ENCODE results near the gene FARP1. TPM values are rescaled to one million over a fixed set of nuclear protein-coding genes. Genes with fewer than 3 reads are reported as not detected.

Gene FARP1
- total and polyA plus RNA-seq, 10 of the 15 experiments (the other 5 are each of a cell fraction or from before 2014, with no cell fraction given) = 0.17 to 6.9 (median 0.68) TPM

DNA sequence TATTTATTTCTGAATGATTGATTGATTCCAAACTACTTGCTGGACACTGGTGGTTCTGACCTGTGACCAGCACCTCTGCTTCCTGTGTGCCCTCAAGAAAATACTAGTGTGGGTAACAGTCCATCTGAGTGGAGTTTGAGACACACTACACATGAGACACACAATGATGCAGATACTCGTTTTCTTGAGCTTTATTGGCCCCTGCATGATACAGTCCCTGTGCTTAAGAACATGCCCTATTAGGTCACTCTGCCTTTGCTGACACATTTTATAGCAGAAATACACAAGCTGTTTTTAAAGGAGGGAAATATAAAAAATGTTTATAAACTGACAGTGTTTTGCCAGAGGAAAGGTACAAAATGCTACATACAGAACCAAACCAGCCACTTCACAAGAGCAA lies 307.1 kb downstream of the FARP1 start:
- Histone ChIP-seq H3K27me3 (replicated peaks in 1 of 2; ENCODE audit: control insufficient read depth in 2 of 2, insufficient read depth in 2 of 2, low read length in 1 of 2) (no peaks in the 10 kb centered on the region), H3K4me1 (ENCODE audit: control insufficient read depth, insufficient read depth, low read length) (peaks cover 6% of the 10 kb centered on the region), H3K4me2 (ENCODE audit: control insufficient read depth, insufficient read depth) (no peak overlapping the region), H3K36me3 (ENCODE audit: control insufficient read depth in 2 of 2, insufficient read depth in 2 of 2, low read length in 1 of 2) (peaks cover 8 to 25% of the 10 kb centered on the region in 2 experiments), H3K9me3 (replicated peaks; ENCODE audit: control insufficient read depth, insufficient read depth, low read length) (no peaks in the 10 kb centered on the region), H3K79me2 (ENCODE audit: control insufficient read depth, insufficient read depth, low read length) (no peaks in the 10 kb centered on the region), H3K27ac (ENCODE audit: control insufficient read depth, insufficient read depth) (no peak overlapping the region), H3K4me3 (no peak overlapping the region), H2AFZ (ENCODE audit: control insufficient read depth, low read depth, low read length) (no peak overlapping the region), H3K9ac (ENCODE audit: control insufficient read depth, insufficient read depth, low read length) (no peak overlapping the region), H4K20me1 (ENCODE audit: control insufficient read depth, insufficient read depth) (no peaks in the 10 kb centered on the region)
- WGBS (ENCODE audit: insufficient coverage, insufficient replicate concordance, low lambda C conversion rate, missing lambda C conversion rate) = 57% methylated on average over 1 of the region's 1 CpG
- intact Hi-C loops (cut with micrococcal nuclease; ENCODE audit: unreplicated experiment) = no loop called here
- ChIA-PET RAD21 (ENCODE audit: unreplicated experiment) (interaction anchor here (0.6 to 1.9 kb wide), 3 partner anchors 11 to 204 kb away, joined by 3 to 8 read pairs (median 3); no protein-coding TSS in a partner anchor), SMC1A (ENCODE audit: uncharacterized antibody, unreplicated experiment) (interaction anchor here (1.1 to 1.7 kb wide), 4 partner anchors 17 to 221 kb away, joined by 3 to 6 read pairs (median 4); no protein-coding TSS in a partner anchor), CTCF (interaction anchor here (0.6 to 2.7 kb wide), 5 partner anchors 203 to 594 kb away, joined by 3 to 14 read pairs (median 3); no protein-coding TSS in a partner anchor), POLR2A (interaction anchor here (0.6 kb wide), 1 partner anchor 65 kb away, joined by 5 read pairs; no protein-coding TSS in a partner anchor)
- ATAC-seq (no peak), FAIRE-seq (no peak), DNase-seq (ENCODE audit: low read depth, low spot score) (no peak)
- BruUV-seq (replicated peaks) = no TSS peak
- in situ Hi-C loops (cut with MboI) = no loop called here
- TF ChIP-seq POLR2A (IDR thresholded peaks at IDR 0.05; ENCODE audit: low read depth, low read length) (0 out of 2 replicates have a peak, but pooled peaks have one; percentile 1), BHLHE40 (IDR thresholded peaks at IDR 0.05; ENCODE audit: borderline replicate concordance in 1 of 2, low read depth in 2 of 2, low read length in 1 of 2) (no peak)

DNA sequence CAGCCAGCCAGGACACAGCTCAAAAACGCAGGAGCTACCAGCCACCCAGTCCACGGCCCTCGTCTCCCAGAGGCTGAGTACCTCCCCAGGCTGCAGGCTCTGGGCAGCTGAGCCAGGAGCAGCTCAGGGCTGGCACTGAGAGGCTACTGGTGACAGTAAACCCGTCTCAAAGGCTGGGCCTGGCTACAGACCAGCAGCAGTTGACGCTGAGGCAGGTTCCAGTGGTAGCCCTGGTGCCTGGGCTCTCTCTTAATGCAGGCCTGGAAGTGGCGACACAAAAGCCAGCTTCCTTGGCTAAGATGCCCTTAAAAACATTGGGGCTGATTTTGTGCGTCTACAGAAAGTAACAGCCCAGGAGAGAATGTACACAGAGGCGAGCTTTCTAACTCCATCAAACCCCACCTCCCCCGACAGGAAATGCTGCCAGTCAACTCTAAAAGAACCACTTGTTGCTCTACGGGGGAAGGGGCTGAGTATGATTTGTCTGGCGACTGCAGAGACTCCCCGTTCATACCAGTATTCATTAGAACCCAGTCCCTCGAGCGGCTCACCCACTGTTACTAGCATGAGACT lies 307.7 kb downstream of the FARP1 start:
- RAD21 ChIA-PET (ENCODE audit: unreplicated experiment) = interaction anchor here (1.0 to 1.9 kb wide), 2 partner anchors 25 to 203 kb away, joined by 3 to 8 read pairs; no protein-coding TSS in a partner anchor
- H3K27ac ChIP-seq (ENCODE audit: control insufficient read depth, insufficient read depth) = no peak overlapping the region
- H3K9ac ChIP-seq (ENCODE audit: control insufficient read depth, insufficient read depth, low read length) = no peak overlapping the region
- H3K36me3 ChIP-seq (ENCODE audit: control insufficient read depth in 2 of 2, insufficient read depth in 2 of 2, low read length in 1 of 2) = peaks cover 8 to 25% of the 10 kb centered on the region in 2 experiments
- FAIRE-seq = no peak
- no peaks in the 10 kb centered on the region for H4K20me1 ChIP-seq (ENCODE audit: control insufficient read depth, insufficient read depth)
- no peak for DNase-seq (ENCODE audit: low read depth, low spot score)
- no peak for ATAC-seq
- no peaks in the 10 kb centered on the region for H3K27me3 ChIP-seq (replicated peaks in 1 of 2; ENCODE audit: control insufficient read depth in 2 of 2, insufficient read depth in 2 of 2, low read length in 1 of 2)
- intact Hi-C loops (cut with micrococcal nuclease; ENCODE audit: unreplicated experiment) (no loop called here), in situ Hi-C loops (cut with MboI) (no loop called here)
- H3K4me1 ChIP-seq (ENCODE audit: control insufficient read depth, insufficient read depth, low read length) = peaks cover 4% of the 10 kb centered on the region
- H2AFZ ChIP-seq (ENCODE audit: control insufficient read depth, low read depth, low read length) = no peak overlapping the region
- CTCF ChIA-PET = interaction anchor here (0.6 to 2.7 kb wide), 8 partner anchors 203 to 594 kb away, joined by 3 to 14 read pairs (median 3); no protein-coding TSS in a partner anchor
- no peaks in the 10 kb centered on the region for H3K79me2 ChIP-seq (ENCODE audit: control insufficient read depth, insufficient read depth, low read length)
- H3K4me3 ChIP-seq = no peak overlapping the region
- no peak overlapping the region for H3K4me2 ChIP-seq (ENCODE audit: control insufficient read depth, insufficient read depth)
- POLR2A ChIA-PET = interaction anchor here (0.6 kb wide), 1 partner anchor 64 kb away, joined by 5 read pairs; no protein-coding TSS in a partner anchor
- WGBS (ENCODE audit: insufficient coverage, insufficient replicate concordance, low lambda C conversion rate, missing lambda C conversion rate) = 85% methylated on average over 14 of the region's 14 CpGs
- H3K9me3 ChIP-seq (replicated peaks; ENCODE audit: control insufficient read depth, insufficient read depth, low read length) = no peaks in the 10 kb centered on the region
- no TSS peak for BruUV-seq (replicated peaks)
- SMC1A ChIA-PET (ENCODE audit: uncharacterized antibody, unreplicated experiment) = interaction anchor here (1.1 to 1.7 kb wide), 4 partner anchors 16 to 221 kb away, joined by 3 to 6 read pairs (median 4); no protein-coding TSS in a partner anchor
- TF ChIP-seq MEF2A (IDR thresholded peaks at IDR 0.05; ENCODE audit: insufficient read depth, low read depth, low read length) (no peak), SUPT20H (IDR thresholded peaks at IDR 0.05; ENCODE audit: borderline replicate concordance, control insufficient read depth, low read depth, low read length) (no peak), CTCF (IDR thresholded peaks at IDR 0.05 in 2 of 3, conservative IDR thresholded peaks at IDR 0.05 in 1 of 3; ENCODE audit: control insufficient read depth in 2 of 3, extremely low read depth in 1 of 3, insufficient read depth in 1 of 3, low read depth in 3 of 3, low read length in 3 of 3) (no peak), ETV6 (conservative IDR thresholded peaks at IDR 0.05 in 1 of 2, IDR thresholded peaks at IDR 0.05 in 1 of 2; ENCODE audit: borderline replicate concordance in 1 of 2, low read depth in 1 of 2) (no peak)
